ENCODE measurements around the gene CADM2. TPM values are rescaled to one million over a fixed set of nuclear protein-coding genes. Genes with fewer than 3 reads are reported as not detected.

The CADM2 gene
- total RNA-seq, 1 donor = under 0.01 TPM

GRCh38 chr3:85050821-85051220 is 92.0 kb downstream of the CADM2 start:
- no peak for TF ChIP-seq CTCF (IDR thresholded peaks at IDR 0.05; ENCODE audit: insufficient read depth, low read depth, low read length)
- H3K4me3 ChIP-seq (ENCODE audit: low read depth, low read length) = no peak overlapping the region
- DNase-seq (ENCODE audit: low read depth) = no peak

GRCh38 chr3:85051786-85052185 is 93.0 kb downstream of the CADM2 start:
- TF ChIP-seq CTCF (IDR thresholded peaks at IDR 0.05; ENCODE audit: insufficient read depth, low read depth, low read length) = no peak
- DNase-seq (ENCODE audit: low read depth) = no peak
- no peak overlapping the region for H3K4me3 ChIP-seq (ENCODE audit: low read depth, low read length)

GRCh38 chr3:85053626-85054025 is 94.8 kb downstream of the CADM2 start:
- no peak overlapping the region for H3K4me3 ChIP-seq (ENCODE audit: low read depth, low read length)
- no peak for DNase-seq (ENCODE audit: low read depth)
- TF ChIP-seq CTCF (IDR thresholded peaks at IDR 0.05; ENCODE audit: insufficient read depth, low read depth, low read length) = no peak

GRCh38 chr3:85054579-85054978 is 95.8 kb downstream of the CADM2 start:
- TF ChIP-seq CTCF (IDR thresholded peaks at IDR 0.05; ENCODE audit: insufficient read depth, low read depth, low read length) = no peak

GRCh38 chr3:85068911-85069310 is 110.1 kb downstream of the CADM2 start:
- DNase-seq (ENCODE audit: low read depth) = no peak
- H3K4me3 ChIP-seq (ENCODE audit: low read depth, low read length) = no peak overlapping the region
- no peak for TF ChIP-seq CTCF (IDR thresholded peaks at IDR 0.05; ENCODE audit: insufficient read depth, low read depth, low read length)

More at GRCh38 chr3:85054579-85054978, 95.8 kb downstream of the CADM2 start:
- no peak overlapping the region for H3K4me3 ChIP-seq (ENCODE audit: low read depth, low read length)
- no peak for DNase-seq (ENCODE audit: low read depth)

GRCh38 chr3:85074003-85074402 is 115.2 kb downstream of the CADM2 start:
- H3K4me3 ChIP-seq (ENCODE audit: low read depth, low read length) = no peak overlapping the region
- DNase-seq (ENCODE audit: low read depth) = no peak
- no peak for TF ChIP-seq CTCF (IDR thresholded peaks at IDR 0.05; ENCODE audit: insufficient read depth, low read depth, low read length)

- DNase-seq (ENCODE audit: low read depth) = no peak
- TF ChIP-seq CTCF (IDR thresholded peaks at IDR 0.05; ENCODE audit: insufficient read depth, low read depth, low read length) = no peak
- no peak overlapping the region for H3K4me3 ChIP-seq (ENCODE audit: low read depth, low read length)
These were observed 116.9 kb downstream of the CADM2 start for GRCh38 chr3:85075663-85076062.

All from fibroblast of villous mesenchyme (primary cell).